Peyer's patch (tissue), 4 donors: ENCODE measurements around the gene HSP90B1. TPM values are rescaled to one million over a fixed set of nuclear protein-coding genes. Genes with fewer than 3 reads are reported as not detected.

ENCODE experiments used
- DNase-seq, 3 donors: peaks; one replicate each; pipeline ENCODE4 v3.0.0-alpha.2; 2017 to 2019
- H3K27ac ChIP-seq, 4 donors: fragments of 200-600 bp; sonication (generic); one replicate each; pipeline ENCODE4 v1.5.1; 2016 to 2019
- H3K27me3 ChIP-seq, 2 donors: fragments of 200-600 bp; sonication (generic); one replicate each; pipeline ENCODE4 v1.5.1; 2019
- H3K36me3 ChIP-seq, 3 donors: fragments of 200-600 bp; sonication (generic); one replicate each; pipeline ENCODE4 v1.5.1; 2016 to 2019
- H3K4me1 ChIP-seq, 4 donors: fragments of 200-600 bp; sonication (generic); one replicate each; pipeline ENCODE4 v1.5.1; 2016 to 2019
- H3K4me3 ChIP-seq, 4 donors: fragments of 200-600 bp; sonication (generic); 1 replicate in 3 of 4; 2 replicates in 1 of 4; pipeline ENCODE4 v1.5.1; 2016 to 2019; ENCODE audit warnings: mild to moderate bottlenecking in 1 of 4
- H3K9me3 ChIP-seq, 4 donors: fragments of 200-600 bp; sonication (generic); one replicate each; pipeline ENCODE4 v1.5.1; 2016 to 2019; ENCODE audit warnings: mild to moderate bottlenecking in 1 of 4
- POLR2A ChIP-seq, 2 donors: fragments of 450-650 bp; IDR thresholded peaks; one replicate each; pipeline ENCODE4 v1.5.1; 2017; ENCODE audit warnings: antibody characterized with exemption in 2 of 2, mild to moderate bottlenecking in 2 of 2, moderate library complexity in 2 of 2
- total RNA-seq, 4 donors: library from RNA; depleted of rRNA; stranded (reverse); fragments of >200 nt; gene quantifications; one replicate each; pipeline ENCODE4 v1.1.0, GENCODE V29; 2016
- TF ChIP-seq, protein P1 (sequence below), 6 experiments: fragments of 450-650 bp in 4 of 6; fragments of 200-600 bp in 2 of 6; sonication (generic) in 1 of 6; IDR thresholded peaks; one replicate each; pipeline ENCODE4 v1.5.1; 2017 to 2019; ENCODE audit warnings: antibody characterized with exemption in 6 of 6, mild to moderate bottlenecking in 3 of 6, moderate library complexity in 1 of 6

Gene HSP90B1
- total RNA-seq, 4 donors from 2014 or later = 197 to 655 (median 335) TPM

- TF ChIP-seq, protein P1, sequence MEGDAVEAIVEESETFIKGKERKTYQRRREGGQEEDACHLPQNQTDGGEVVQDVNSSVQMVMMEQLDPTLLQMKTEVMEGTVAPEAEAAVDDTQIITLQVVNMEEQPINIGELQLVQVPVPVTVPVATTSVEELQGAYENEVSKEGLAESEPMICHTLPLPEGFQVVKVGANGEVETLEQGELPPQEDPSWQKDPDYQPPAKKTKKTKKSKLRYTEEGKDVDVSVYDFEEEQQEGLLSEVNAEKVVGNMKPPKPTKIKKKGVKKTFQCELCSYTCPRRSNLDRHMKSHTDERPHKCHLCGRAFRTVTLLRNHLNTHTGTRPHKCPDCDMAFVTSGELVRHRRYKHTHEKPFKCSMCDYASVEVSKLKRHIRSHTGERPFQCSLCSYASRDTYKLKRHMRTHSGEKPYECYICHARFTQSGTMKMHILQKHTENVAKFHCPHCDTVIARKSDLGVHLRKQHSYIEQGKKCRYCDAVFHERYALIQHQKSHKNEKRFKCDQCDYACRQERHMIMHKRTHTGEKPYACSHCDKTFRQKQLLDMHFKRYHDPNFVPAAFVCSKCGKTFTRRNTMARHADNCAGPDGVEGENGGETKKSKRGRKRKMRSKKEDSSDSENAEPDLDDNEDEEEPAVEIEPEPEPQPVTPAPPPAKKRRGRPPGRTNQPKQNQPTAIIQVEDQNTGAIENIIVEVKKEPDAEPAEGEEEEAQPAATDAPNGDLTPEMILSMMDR (IDR thresholded peaks at IDR 0.05) = no peak
- no peak for TF ChIP-seq POLR2A (IDR thresholded peaks at IDR 0.05)
- no peaks in the 10 kb centered on the region for H3K9me3 ChIP-seq
Measured at GRCh38 chr12:103886195-103886797, 43.9 kb upstream of the HSP90B1 start.

DNA sequence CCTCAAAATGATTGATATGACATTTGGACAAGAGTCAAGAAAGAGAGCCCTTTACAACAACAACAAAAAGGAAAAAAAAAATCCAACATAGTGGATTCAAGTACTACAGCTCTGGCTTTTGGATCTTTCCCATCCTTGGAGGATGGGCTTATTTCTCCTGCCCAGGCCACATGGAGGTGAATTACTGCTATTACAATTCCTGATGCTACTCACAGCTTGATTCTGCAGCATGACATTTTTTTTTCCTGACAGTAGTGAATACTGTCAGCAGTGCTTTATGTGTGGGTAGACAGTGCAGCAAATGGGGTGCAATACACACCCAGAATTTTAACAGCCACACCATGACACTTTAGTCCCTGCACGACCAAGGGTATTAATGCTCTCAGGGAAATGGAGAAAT is 42.5 kb upstream of the HSP90B1 start:
- Histone ChIP-seq H3K27me3 (no peaks in the 10 kb centered on the region), H3K4me3 (no peak overlapping the region), H3K9me3 (no peaks in the 10 kb centered on the region), H3K4me1 (no peaks in the 10 kb centered on the region), H3K36me3 (no peaks in the 10 kb centered on the region), H3K27ac (no peak overlapping the region)
- TF ChIP-seq, protein P1 (IDR thresholded peaks at IDR 0.05) = no peak
- TF ChIP-seq POLR2A (IDR thresholded peaks at IDR 0.05) = no peak
- DNase-seq = no peak

More at GRCh38 chr12:103886195-103886797, 43.9 kb upstream of the HSP90B1 start:
- Histone ChIP-seq H3K36me3 (no peaks in the 10 kb centered on the region), H3K4me1 (no peaks in the 10 kb centered on the region), H3K27me3 (no peaks in the 10 kb centered on the region), H3K27ac (no peak overlapping the region), H3K4me3 (no peak overlapping the region)
- DNase-seq = no peak

GRCh38 chr12:103897316-103897715 is 32.9 kb upstream of the HSP90B1 start:
- Histone ChIP-seq H3K4me1 (peaks cover 0 to 3% (median 0%) of the 10 kb centered on the region in 4 donors), H3K27me3 (no peaks in the 10 kb centered on the region), H3K4me3 (no peak overlapping the region), H3K27ac (no peak overlapping the region), H3K9me3 (no peaks in the 10 kb centered on the region), H3K36me3 (no peaks in the 10 kb centered on the region)
- DNase-seq = no peak
- TF ChIP-seq POLR2A (IDR thresholded peaks at IDR 0.05) = no peak
- TF ChIP-seq, protein P1 (IDR thresholded peaks at IDR 0.05) = no peak

- Histone ChIP-seq H3K4me3 (no peak overlapping the region), H3K4me1 (peaks cover 0 to 3% (median 0%) of the 10 kb centered on the region in 4 donors), H3K36me3 (no peaks in the 10 kb centered on the region), H3K27ac (peak overlapping the region in 2 of 4 donors; percentile 18 to 32), H3K9me3 (no peaks in the 10 kb centered on the region), H3K27me3 (no peaks in the 10 kb centered on the region)
- DNase-seq = peak in 2 of 3 donors; percentile 49 to 62
- TF ChIP-seq POLR2A (IDR thresholded peaks at IDR 0.05) = no peak
- TF ChIP-seq, protein P1 (IDR thresholded peaks at IDR 0.05) = no peak
Measured at GRCh38 chr12:103901518-103902173, 28.6 kb upstream of the HSP90B1 start.

GRCh38 chr12:103903993-103904392 is 26.2 kb upstream of the HSP90B1 start:
- Histone ChIP-seq H3K36me3 (no peaks in the 10 kb centered on the region), H3K9me3 (no peaks in the 10 kb centered on the region), H3K4me1 (peaks cover 0 to 3% (median 0%) of the 10 kb centered on the region in 4 donors), H3K27ac (no peak overlapping the region), H3K4me3 (no peak overlapping the region), H3K27me3 (no peaks in the 10 kb centered on the region)
- TF ChIP-seq, protein P1 (IDR thresholded peaks at IDR 0.05) = no peak
- TF ChIP-seq POLR2A (IDR thresholded peaks at IDR 0.05) = no peak
- no peak for DNase-seq
